OCI-LY1 (cell line): ENCODE measurements around the gene ZNF274.
"Not testable (repeated sequence)": the region's sequence is repeated elsewhere in the genome, so short reads cannot be mapped to it uniquely, and the experiment has no call there.

Experiments used
- H2AFZ ChIP-seq: fragments of 200-600 bp; sonication (generic), shearing (Covaris generic); 2 replicates; pipeline ENCODE4 v1.6.0; 2014; ENCODE audit warnings: antibody characterized with exemption, mild to moderate bottlenecking, low read length
- H3F3A ChIP-seq: fragments of 200-600 bp; sonication (generic), shearing (Covaris generic); 2 replicates; pipeline ENCODE4 v1.6.0; 2014; ENCODE audit warnings: mild to moderate bottlenecking, antibody characterized with exemption, low read length, moderate library complexity; ENCODE audit not compliant: insufficient read depth
- H3K27ac ChIP-seq: fragments of 200-600 bp; sonication (generic); 2 replicates; pipeline ENCODE4 v1.5.1; 2014; ENCODE audit warnings: low read length, mixed run types, mild to moderate bottlenecking, low read depth; ENCODE audit not compliant: poor library complexity, severe bottlenecking
- H3K27me3 ChIP-seq: fragments of 200-600 bp; sonication (generic); 2 replicates; pipeline ENCODE4 v1.6.0; 2014; ENCODE audit warnings: antibody characterized with exemption, mild to moderate bottlenecking, low read length, moderate library complexity; ENCODE audit not compliant: insufficient read depth
- H3K36me3 ChIP-seq: fragments of 200-600 bp; sonication (generic); 2 replicates; pipeline ENCODE4 v1.6.1; 2014; ENCODE audit warnings: mild to moderate bottlenecking, antibody characterized with exemption, low read length, moderate library complexity, mixed read lengths; ENCODE audit not compliant: insufficient read depth
- H3K4me1 ChIP-seq: fragments of 200-600 bp; sonication (generic); 2 replicates; pipeline ENCODE4 v1.5.1; 2014; ENCODE audit warnings: mild to moderate bottlenecking, low read length, moderate library complexity; ENCODE audit not compliant: insufficient read depth, severe bottlenecking
- H3K4me2 ChIP-seq: fragments of 200-600 bp; sonication (generic), shearing (Covaris generic); 2 replicates; pipeline ENCODE4 v1.6.1; 2014; ENCODE audit warnings: low read length
- H3K4me3 ChIP-seq: fragments of 200-600 bp; sonication (generic); 2 replicates; pipeline ENCODE4 v1.5.1; 2014; ENCODE audit warnings: low read length, low read depth, mild to moderate bottlenecking, mixed read lengths; ENCODE audit not compliant: poor library complexity, severe bottlenecking
- H3K79me2 ChIP-seq: fragments of 200-600 bp; shearing (Covaris generic); 2 replicates; pipeline ENCODE4 v1.6.1; 2016; ENCODE audit warnings: mixed run types, low read length, mixed read lengths; ENCODE audit not compliant: insufficient read depth
- H3K9ac ChIP-seq: fragments of 200-600 bp; sonication (generic), shearing (Covaris generic); 2 replicates; pipeline ENCODE4 v1.6.1; 2014; ENCODE audit warnings: mild to moderate bottlenecking, low read length, mixed read lengths
- H3K9me2 ChIP-seq: fragments of 200-600 bp; sonication (generic), shearing (Covaris generic); 2 replicates; pipeline ENCODE4 v1.6.1; 2014; ENCODE audit warnings: low read depth, mild to moderate bottlenecking, low read length, mixed read lengths
- H3K9me3 ChIP-seq: fragments of 200-600 bp; shearing (Covaris generic); 2 replicates; pipeline ENCODE4 v1.6.1; 2014; ENCODE audit warnings: low read length, mixed read lengths
- H4K20me1 ChIP-seq: fragments of 200-600 bp; sonication (generic), shearing (Covaris generic); 2 replicates; pipeline ENCODE4 v1.6.0; 2016; ENCODE audit warnings: mild to moderate bottlenecking, low read length; ENCODE audit not compliant: insufficient read depth
- CTCF ChIP-seq: fragments of 200-600 bp; sonication (generic), shearing (Covaris generic); IDR thresholded peaks from 2 replicates; pipeline ENCODE4 v1.5.1; 2017; ENCODE audit warnings: mild to moderate bottlenecking, antibody characterized with exemption, low read length, moderate library complexity, mixed read lengths
- EZH2 ChIP-seq: fragments of 200-600 bp; sonication (generic), shearing (Covaris generic); IDR thresholded peaks from 2 replicates; pipeline ENCODE4 v1.8.0; 2017; ENCODE audit warnings: borderline replicate concordance, mixed run types, mild to moderate bottlenecking, antibody characterized with exemption, low read length, moderate library complexity, mixed read lengths

The ZNF274 gene

DNA sequence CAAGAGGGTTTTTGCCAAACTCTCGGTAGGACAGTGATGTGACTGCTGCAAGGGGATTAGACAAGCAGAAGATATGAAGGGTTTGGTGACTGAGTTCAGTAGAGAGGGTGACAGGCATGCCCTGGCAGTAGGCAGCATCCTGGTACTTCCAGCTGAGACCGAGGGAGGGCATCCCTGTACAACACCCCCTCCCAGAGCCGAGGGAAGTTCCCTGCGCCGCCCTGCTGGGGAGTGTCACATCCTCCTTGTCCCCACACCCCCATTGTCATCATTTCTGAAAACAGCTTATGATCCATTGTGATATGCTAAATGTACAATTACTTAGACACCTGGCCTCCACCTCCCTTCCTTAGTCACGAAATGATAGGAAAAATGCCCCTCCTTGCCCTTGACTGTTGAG lies 60.5 kb downstream of the ZNF274 start:
- Histone ChIP-seq H3K4me3 (no peak overlapping the region), H3K4me1 (no peaks in the 10 kb centered on the region), H3K27me3 (no peaks in the 10 kb centered on the region), H3K36me3 (peaks cover 84% of the 10 kb centered on the region), H2AFZ (no peak overlapping the region), H3K9me3 (peaks cover 26% of the 10 kb centered on the region), H4K20me1 (no peaks in the 10 kb centered on the region), H3K4me2 (no peak overlapping the region), H3K9me2 (no peaks in the 10 kb centered on the region), H3K27ac (no peak overlapping the region), H3F3A (no peaks in the 10 kb centered on the region), H3K9ac (no peak overlapping the region), H3K79me2 (no peaks in the 10 kb centered on the region)
- TF ChIP-seq CTCF (no peak), EZH2 (no peak)

DNA sequence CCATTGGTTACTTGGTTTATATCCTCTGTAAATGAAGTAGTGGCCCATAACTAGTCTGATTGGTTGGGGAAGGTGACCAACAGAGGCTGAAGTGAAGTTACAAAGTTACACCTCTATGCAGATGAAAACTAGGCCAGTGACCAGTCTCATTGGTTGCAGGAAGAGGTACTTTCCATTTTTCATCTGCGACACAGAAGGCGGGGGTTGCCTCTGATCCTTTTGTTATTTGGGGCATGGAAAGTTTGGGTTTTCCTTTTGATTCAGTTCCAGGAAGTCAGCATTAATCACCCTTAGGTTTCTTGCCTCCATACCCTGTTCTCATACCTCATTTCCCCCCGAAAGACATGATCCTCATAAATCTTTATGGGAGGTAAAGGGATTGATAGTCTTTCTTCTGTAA lies 66.0 kb downstream of the ZNF274 start:
- Histone ChIP-seq H3K9me2 (no peaks in the 10 kb centered on the region), H3K4me3 (no peak overlapping the region), H3K4me2 (no peak overlapping the region), H3K4me1 (no peaks in the 10 kb centered on the region), H3K36me3 (peaks cover 99% of the 10 kb centered on the region), H3F3A (no peaks in the 10 kb centered on the region), H3K79me2 (no peaks in the 10 kb centered on the region), H3K27ac (no peak overlapping the region), H2AFZ (no peak overlapping the region), H3K27me3 (no peaks in the 10 kb centered on the region), H3K9ac (no peak overlapping the region), H3K9me3 (peaks cover 59% of the 10 kb centered on the region), H4K20me1 (no peaks in the 10 kb centered on the region)
- TF ChIP-seq EZH2, result no peak

DNA sequence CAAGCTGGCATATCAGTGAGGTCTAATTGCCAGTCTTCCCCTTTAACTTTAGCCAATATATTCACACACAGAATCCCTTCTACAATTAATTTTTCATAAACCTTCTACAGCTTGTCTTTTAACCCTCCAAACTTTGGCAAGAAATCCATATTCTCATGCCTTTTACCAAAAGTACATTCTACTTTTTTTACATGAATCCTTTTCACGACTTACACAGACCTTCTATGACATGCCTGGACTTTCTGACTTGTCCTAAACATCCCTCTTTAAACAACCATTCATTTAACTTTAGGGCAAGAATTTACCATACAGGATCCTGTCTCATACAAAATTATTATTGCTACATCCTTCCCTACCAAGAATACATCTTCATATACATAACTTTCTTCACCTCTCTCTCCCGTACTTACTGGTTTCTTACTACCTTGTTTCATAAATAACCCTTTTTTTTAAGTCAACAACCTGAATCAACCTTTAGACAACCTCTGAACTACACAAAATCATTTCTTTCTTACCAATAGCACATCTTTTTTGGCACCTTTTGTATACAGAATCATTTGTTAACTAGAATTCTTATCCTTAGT lies 69.3 kb downstream of the ZNF274 start:
- no peak for TF ChIP-seq EZH2
- TF ChIP-seq CTCF, result no peak
- H3K9ac ChIP-seq, result no peak overlapping the region
- no peaks in the 10 kb centered on the region for H3K9me2 ChIP-seq
- H4K20me1 ChIP-seq, result no peaks in the 10 kb centered on the region
- H3K4me3 ChIP-seq, result no peak overlapping the region
- H3K79me2 ChIP-seq, result no peaks in the 10 kb centered on the region
- no peak overlapping the region for H3K4me2 ChIP-seq
- H3K36me3 ChIP-seq, result peaks cover 94% of the 10 kb centered on the region
- H3F3A ChIP-seq, result no peaks in the 10 kb centered on the region
- H3K9me3 ChIP-seq, result peaks cover 49% of the 10 kb centered on the region
- H3K4me1 ChIP-seq, result no peaks in the 10 kb centered on the region
- no peak overlapping the region for H3K27ac ChIP-seq
- H3K27me3 ChIP-seq, result no peaks in the 10 kb centered on the region
- H2AFZ ChIP-seq, result no peak overlapping the region

- not testable (repeated sequence) for H3K9ac ChIP-seq, H3K4me3 ChIP-seq, H3K4me2 ChIP-seq, H2AFZ ChIP-seq, H3K79me2 ChIP-seq, H3K4me1 ChIP-seq, H3K9me2 ChIP-seq, H3K27me3 ChIP-seq, H4K20me1 ChIP-seq, H3K27ac ChIP-seq
- H3F3A ChIP-seq, result peaks cover 12% of the 10 kb centered on the region
- peaks cover 90% of the 10 kb centered on the region for H3K36me3 ChIP-seq
- peaks cover 61% of the 10 kb centered on the region for H3K9me3 ChIP-seq
Measured at GRCh38 chr19:58258259-58258658, 75.4 kb downstream of the ZNF274 start.
